Hepatocyte (in vitro differentiated cells): Measurements from ENCODE around the gene CRELD2.

Source experiments
- CTCF ChIP-seq: fragments of 200-600 bp; sonication (generic); IDR thresholded peaks from 2 replicates; pipeline ENCODE4 v1.5.1; 2016; ENCODE audit warnings: antibody characterized with exemption, mild to moderate bottlenecking; ENCODE audit not compliant: poor library complexity
- EZH2 ChIP-seq: fragments of 200-600 bp; sonication (generic); IDR thresholded peaks from 2 replicates; pipeline ENCODE4 v1.6.1; 2016; ENCODE audit warnings: antibody characterized with exemption, mild to moderate bottlenecking, borderline replicate concordance
- EZH2phosphoT487 ChIP-seq: fragments of 200-600 bp; sonication (generic); IDR thresholded peaks from one replicate; pipeline ENCODE4 v1.6.1; 2018; ENCODE audit warnings: antibody characterized with exemption, mild to moderate bottlenecking, low read depth, moderate library complexity; ENCODE audit not compliant: unreplicated experiment, severe bottlenecking

GRCh38 chr22:49950396-49950994 is 32.1 kb downstream of the CRELD2 start:
- no peak for TF ChIP-seq CTCF
- no peak for TF ChIP-seq EZH2phosphoT487
- no peak for TF ChIP-seq EZH2
